IMR-90 (cell line): ENCODE measurements around the gene HMX1. TPM values are rescaled to one million over a fixed set of nuclear protein-coding genes. Genes with fewer than 3 reads are reported as not detected.

Experiments
- ATAC-seq: fragments of 200-7000 bp; cut with Tn5 transposase; 2 replicates; pipeline ENCODE4 v1.9.1; 2020; ENCODE audit warnings: low read depth, mild to moderate bottlenecking, moderate library complexity
- BruUV-seq: library from RNA; stranded (reverse); fragments of 400-500 nt; replicated peaks from 2 replicates; lab custom pipeline; 2021; lab: Mats Ljungman, UMichigan
- CTCF ChIA-PET: fragments of 300-600 bp; formaldehyde crosslinking; extraction: SDS; loops from one replicate; lab custom pipeline; 2021; ENCODE audit warnings: antibody characterized with exemption; lab: Yijun Ruan, JAX
- POLR2A ChIA-PET: fragments of 300-600 bp; sonication (Branson Sonifier 250); formaldehyde crosslinking; loops from one replicate; lab custom pipeline; 2022; ENCODE audit warnings: antibody characterized with exemption; ENCODE audit not compliant: unreplicated experiment; lab: Charles Lee
- DNase-seq: peaks from one replicate; pipeline ENCODE4 v3.0.0; 2013
- H2AFZ ChIP-seq: replicated peaks from 2 replicates; pipeline ENCODE3; 2013; ENCODE audit warnings: low read length, mild to moderate bottlenecking; ENCODE audit not compliant: poor library complexity
- H2AK5ac ChIP-seq: 2 replicates; pipeline ENCODE4 v1.6.1; 2013; ENCODE audit warnings: low read depth, low read length, inconsistent platforms
- H2AK9ac ChIP-seq: replicated peaks from 2 replicates; pipeline ENCODE3; 2013; ENCODE audit warnings: mild to moderate bottlenecking, low read depth, low read length, moderate library complexity; ENCODE audit not compliant: poor library complexity
- H2BK120ac ChIP-seq: 2 replicates; pipeline ENCODE4 v1.6.1; 2013; ENCODE audit warnings: low read depth, low read length, inconsistent platforms
- H2BK15ac ChIP-seq: 3 replicates; pipeline ENCODE4 v1.6.1; 2013; ENCODE audit warnings: low read depth, low read length, inconsistent platforms
- H2BK20ac ChIP-seq: 2 replicates; pipeline ENCODE4 v1.6.1; 2013; ENCODE audit warnings: low read depth, mild to moderate bottlenecking, inconsistent platforms, low read length, moderate library complexity
- H2BK5ac ChIP-seq: 2 replicates; pipeline ENCODE4 v1.6.1; 2013; ENCODE audit warnings: mild to moderate bottlenecking, low read depth, low read length, inconsistent platforms; ENCODE audit not compliant: poor library complexity, severe bottlenecking
- H3K14ac ChIP-seq: replicated peaks from 2 replicates; pipeline ENCODE4 v1.6.1; 2013; ENCODE audit warnings: low read depth, low read length, inconsistent platforms
- H3K18ac ChIP-seq: 2 replicates; pipeline ENCODE4 v1.6.1; 2013; ENCODE audit warnings: low read depth, low read length, control low read depth
- H3K23ac ChIP-seq: 2 replicates; pipeline ENCODE4 v1.6.1; 2013; ENCODE audit warnings: low read depth, low read length, inconsistent platforms
- H3K27ac ChIP-seq: 2 replicates; pipeline ENCODE4 v1.5.1; 2013; ENCODE audit warnings: mild to moderate bottlenecking, control low read depth, low read length; ENCODE audit not compliant: insufficient read depth
- H3K27me3 ChIP-seq: 2 replicates; pipeline ENCODE4 v1.6.1; 2013; ENCODE audit warnings: low read length; ENCODE audit not compliant: control insufficient read depth, insufficient read depth
- H3K36me3 ChIP-seq: 2 replicates; pipeline ENCODE4 v1.6.1; 2013; ENCODE audit warnings: low read length, mixed read lengths; ENCODE audit not compliant: control insufficient read depth, insufficient read depth
- H3K4ac ChIP-seq: 2 replicates; pipeline ENCODE4 v1.6.1; 2013; ENCODE audit warnings: low read depth, low read length, inconsistent platforms
- H3K4me1 ChIP-seq: 2 replicates; pipeline ENCODE4 v1.6.1; 2013; ENCODE audit warnings: low read length, mixed read lengths; ENCODE audit not compliant: control insufficient read depth, insufficient read depth
- H3K4me2 ChIP-seq: 2 replicates; pipeline ENCODE4 v1.6.1; 2013; ENCODE audit warnings: low read depth, mild to moderate bottlenecking, control low read depth, low read length, moderate library complexity
- H3K4me3 ChIP-seq: 2 replicates; pipeline ENCODE4 v1.5.1; 2013; ENCODE audit warnings: low read depth, mild to moderate bottlenecking, control low read depth, low read length, moderate library complexity; ENCODE audit not compliant: insufficient read depth
- H3K56ac ChIP-seq: 2 replicates; pipeline ENCODE4 v1.6.1; 2013; ENCODE audit warnings: low read length, inconsistent platforms; ENCODE audit not compliant: insufficient read depth; ENCODE audit errors: extremely low read depth
- H3K79me1 ChIP-seq, 2 experiments: 2 replicates each; pipeline ENCODE4 v1.6.1; 2013; ENCODE audit warnings: low read length in 2 of 2, inconsistent platforms in 1 of 2, low read depth in 1 of 2
- H3K9ac ChIP-seq: 2 replicates; pipeline ENCODE4 v1.6.1; 2013; ENCODE audit warnings: low read depth, low read length, control low read depth
- H3K9me1 ChIP-seq: 2 replicates; pipeline ENCODE4 v1.6.1; 2013; ENCODE audit warnings: low read length, inconsistent platforms; ENCODE audit not compliant: insufficient read depth
- H3K9me3 ChIP-seq: 2 replicates; pipeline ENCODE4 v1.6.1; 2013; ENCODE audit warnings: low read length; ENCODE audit not compliant: control insufficient read depth, insufficient read depth
- H4K20me1 ChIP-seq: 2 replicates; pipeline ENCODE4 v1.6.1; 2013; ENCODE audit warnings: low read length, inconsistent platforms; ENCODE audit not compliant: insufficient read depth
- H4K5ac ChIP-seq: 2 replicates; pipeline ENCODE4 v1.6.1; 2013; ENCODE audit warnings: mild to moderate bottlenecking, low read depth, low read length, control low read depth
- H4K8ac ChIP-seq, 2 experiments: 2 replicates each; pipeline ENCODE4 v1.6.1; 2013; ENCODE audit warnings: low read depth in 2 of 2, low read length in 2 of 2, control low read depth in 1 of 2, inconsistent platforms in 1 of 2
- H4K91ac ChIP-seq: 2 replicates; pipeline ENCODE4 v1.6.1; 2013; ENCODE audit warnings: low read depth, low read length, inconsistent platforms; ENCODE audit not compliant: insufficient read depth
- BHLHE40 ChIP-seq: fragments of 150-350 bp; IDR thresholded peaks from 2 replicates; pipeline ENCODE4 v1.6.1; 2016; ENCODE audit warnings: mild to moderate bottlenecking, low read depth, low read length
- CEBPB ChIP-seq: IDR thresholded peaks from 2 replicates; pipeline ENCODE4 v1.6.1; 2012; ENCODE audit warnings: low read depth, low read length, improper control_type of control experiment
- CHD1 ChIP-seq: IDR thresholded peaks from 2 replicates; pipeline ENCODE4 v1.6.1; 2012; ENCODE audit warnings: low read depth, low read length, improper control_type of control experiment
- CTCF ChIP-seq: conservative IDR thresholded peaks from 2 replicates; pipeline ENCODE4 v1.5.1; 2012; ENCODE audit warnings: mild to moderate bottlenecking, low read depth, low read length, improper control_type of control experiment
- FOS ChIP-seq: fragments of 150-350 bp; IDR thresholded peaks from 2 replicates; pipeline ENCODE4 v1.6.1; 2016; ENCODE audit warnings: low read depth, low read length
- MAFK ChIP-seq: IDR thresholded peaks from 2 replicates; pipeline ENCODE4 v1.6.1; 2012; ENCODE audit warnings: low read depth, low read length, improper control_type of control experiment
- MAZ ChIP-seq: IDR thresholded peaks from 2 replicates; pipeline ENCODE4 v1.6.1; 2012; ENCODE audit warnings: low read depth, mild to moderate bottlenecking, low read length, improper control_type of control experiment, moderate library complexity, borderline replicate concordance
- NFE2L2 ChIP-seq: fragments of 150-350 bp; IDR thresholded peaks from 2 replicates; pipeline ENCODE4 v1.6.1; 2016; ENCODE audit warnings: low read depth, mild to moderate bottlenecking, low read length
- POLR2A ChIP-seq: IDR thresholded peaks from 2 replicates; pipeline ENCODE4 v1.6.1; 2012; ENCODE audit warnings: mild to moderate bottlenecking, low read depth, low read length
- RAD21 ChIP-seq: IDR thresholded peaks from 2 replicates; pipeline ENCODE4 v1.6.1; 2012; ENCODE audit warnings: low read length, improper control_type of control experiment
- RCOR1 ChIP-seq: IDR thresholded peaks from 2 replicates; pipeline ENCODE4 v1.6.1; 2012; ENCODE audit warnings: mild to moderate bottlenecking, low read length, improper control_type of control experiment; ENCODE audit not compliant: insufficient replicate concordance
- RFX5 ChIP-seq: IDR thresholded peaks from 2 replicates; pipeline ENCODE4 v1.8.0; 2012; ENCODE audit warnings: low read depth, mild to moderate bottlenecking, low read length, moderate library complexity
- SMC3 ChIP-seq: fragments of 150-350 bp; IDR thresholded peaks from 2 replicates; pipeline ENCODE4 v1.6.1; 2016; ENCODE audit warnings: low read depth, mild to moderate bottlenecking, antibody characterized with exemption, low read length, moderate library complexity
- WGBS, 2 experiments: methylation state at CpG; one replicate each; pipeline versions ENCODE4 v1.1.5 to v1.1.7; 2013; ENCODE audit warnings: missing lambda C conversion rate in 2 of 2; ENCODE audit not compliant: insufficient read length in 1 of 2; ENCODE audit errors: extremely low coverage in 2 of 2; 5-methylcytosine and 5-hydroxymethylcytosine counted together
- dilution Hi-C: fragments of 300-500 bp; cut with HindIII; formaldehyde crosslinking; loops from one replicate; pipeline ENCODE4 v1.14.3; 2018; ENCODE audit warnings: low sequenced_read_pairs; ENCODE audit not compliant: unreplicated experiment
- in situ Hi-C: fragments of 300-500 bp; cut with MboI; formaldehyde crosslinking; loops from 3 replicates; pipeline ENCODE4 v1.14.3; 2019; ENCODE audit warnings: low sequenced_read_pairs, inconsistent platforms, mixed read lengths
- intact Hi-C: fragments of 100-400 bp; cut with micrococcal nuclease; formaldehyde crosslinking; loops from 2 replicates; pipeline ENCODE4 v1.10.0; 2022
- polyA plus RNA-seq, 3 experiments: library from polyadenylated mRNA; depleted of rRNA; stranded (reverse); fragments of >200 nt; gene quantifications; 2 replicates each; pipeline ENCODE4 v1.2.3, GENCODE V29; 2012; ENCODE audit warnings: low replicate concordance in 1 of 3
- total RNA-seq: library from RNA; depleted of rRNA; stranded (reverse); fragments of >200 nt; gene quantifications from 2 replicates; pipeline ENCODE4 v1.2.3, GENCODE V29; 2012

The HMX1 gene
- total and polyA plus RNA-seq, 2 of the 4 experiments (the other 2 are of a cell fraction) = not detected

GRCh38 chr4:8846046-8846720 is 25.5 kb downstream of the HMX1 start:
- Histone ChIP-seq H3K27me3 (peaks cover 2% of the 10 kb centered on the region; the same call in 1 of the 2 replicates), H3K56ac (no peak overlapping the region), H3K4me3 (no peak overlapping the region), H3K79me1 (no peaks in the 10 kb centered on the region), H3K14ac (no peak overlapping the region), H2AK5ac (no peak overlapping the region), H2BK15ac (no peak overlapping the region), H4K8ac (no peak overlapping the region), H3K4me1 (no peaks in the 10 kb centered on the region), H2BK5ac (no peak overlapping the region), H4K5ac (no peak overlapping the region), H3K23ac (no peak overlapping the region), H3K4ac (no peak overlapping the region), H3K18ac (no peak overlapping the region), H4K91ac (no peak overlapping the region), H3K4me2 (no peak overlapping the region), H2BK20ac (no peak overlapping the region), H3K36me3 (no peaks in the 10 kb centered on the region), H2AK9ac (no peak overlapping the region), H3K9me1 (no peaks in the 10 kb centered on the region), H4K20me1 (no peaks in the 10 kb centered on the region), H2AFZ (no peak overlapping the region), H3K27ac (no peak overlapping the region), H2BK120ac (no peak overlapping the region), H3K9ac (no peak overlapping the region), H3K9me3 (no peaks in the 10 kb centered on the region)
- in situ Hi-C loops = no loop called here
- TF ChIP-seq CHD1 (no peak), POLR2A (no peak), MAZ (no peak), RCOR1 (no peak), RAD21 (no peak), CEBPB (no peak), NFE2L2 (no peak), RFX5 (no peak), SMC3 (no peak), MAFK (no peak), CTCF (no peak), BHLHE40 (no peak), FOS (no peak)
- ATAC-seq (no peak), DNase-seq (no peak)
- BruUV-seq = no TSS peak
- intact Hi-C loops = no loop called here
- ChIA-PET CTCF (no interaction called here), POLR2A (no interaction called here)
- dilution Hi-C loops = no loop called here
- 10% methylated on average over 2 of the region's 9 CpGs; no CpG with 5 or more reads in 1 of the 2 experiments for WGBS, 2 experiments
